ENCODE measurements around the gene DZIP3. TPM values are rescaled to one million over a fixed set of nuclear protein-coding genes. Genes with fewer than 3 reads are reported as not detected.

Gene DZIP3
- total RNA-seq, 2 donors from 2014 or later: 7.7 to 10.1 TPM

GRCh38 chr3:108569336-108569735 is 20.2 kb upstream of the DZIP3 start:
- ATAC-seq (no peak), DNase-seq (ENCODE audit: low spot score) (no peak)
- Mint-ChIP-seq H3K4me3 (no peak overlapping the region), H3K36me3 (peaks cover 19% of the 10 kb centered on the region), H3K9me3 (no peaks in the 10 kb centered on the region), H3K27ac (no peak overlapping the region), H3K4me1 (ENCODE audit: low read depth in 2 of 2) (no peaks in the 10 kb centered on the region), H3K27me3 (no peaks in the 10 kb centered on the region)

DNA sequence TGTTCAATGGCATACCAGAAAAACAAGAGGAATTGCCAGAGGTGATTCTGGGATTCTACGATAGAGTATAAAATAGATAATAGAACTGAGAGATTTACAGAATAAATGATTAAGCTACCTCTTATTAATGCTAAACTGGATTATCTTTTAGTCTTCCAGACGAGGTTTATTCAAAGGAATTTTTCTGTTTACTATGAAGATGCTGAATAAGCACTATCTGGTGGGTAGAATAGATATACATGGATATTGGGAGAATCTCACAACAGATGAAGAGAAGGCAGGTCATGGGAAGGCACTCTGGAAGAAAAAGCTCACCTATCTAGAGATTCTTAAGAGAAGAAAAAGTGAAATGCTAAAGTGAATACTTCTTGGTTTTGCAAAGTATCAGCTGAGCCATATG is 11.5 kb upstream of the DZIP3 start:
- Mint-ChIP-seq H3K4me3 (no peak overlapping the region), H3K9me3 (no peaks in the 10 kb centered on the region), H3K36me3 (peaks cover 18% of the 10 kb centered on the region), H3K27ac (no peak overlapping the region), H3K27me3 (no peaks in the 10 kb centered on the region), H3K4me1 (ENCODE audit: low read depth in 2 of 2) (peaks cover 0 to 7% of the 10 kb centered on the region in 2 donors)
- ATAC-seq (no peak), DNase-seq (ENCODE audit: low spot score) (no peak)

DNA sequence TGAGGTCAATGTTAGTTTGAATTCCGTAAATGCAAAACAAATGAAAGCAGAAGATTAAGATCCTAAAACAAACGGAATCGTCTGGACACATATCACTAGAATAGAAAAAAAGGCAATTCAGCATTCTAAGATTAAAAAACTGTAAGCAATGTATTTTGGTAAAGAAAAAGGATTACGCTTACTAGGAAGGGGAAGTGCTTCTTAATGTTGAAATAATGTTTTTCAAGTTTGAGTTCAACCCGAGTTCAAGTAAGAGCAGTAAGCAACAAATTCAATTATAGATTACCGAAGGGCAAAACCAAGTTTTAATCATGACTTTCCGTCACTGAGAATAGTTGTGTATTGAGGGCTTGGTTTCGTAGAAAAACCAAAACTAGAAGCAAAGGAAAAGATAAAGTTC is 921 bp upstream of the DZIP3 start:
- DNase-seq (ENCODE audit: low spot score): no peak
- no peaks in the 10 kb centered on the region for H3K27me3 Mint-ChIP-seq
- no peak for ATAC-seq
- peak overlapping the region; percentile 97 to 100 for H3K27ac Mint-ChIP-seq
- H3K36me3 Mint-ChIP-seq: no peaks in the 10 kb centered on the region
- H3K9me3 Mint-ChIP-seq: no peaks in the 10 kb centered on the region
- peak overlapping the region; percentile 98 for H3K4me3 Mint-ChIP-seq
- peaks cover 18 to 42% of the 10 kb centered on the region in 2 donors for H3K4me1 Mint-ChIP-seq (ENCODE audit: low read depth in 2 of 2)

DNA sequence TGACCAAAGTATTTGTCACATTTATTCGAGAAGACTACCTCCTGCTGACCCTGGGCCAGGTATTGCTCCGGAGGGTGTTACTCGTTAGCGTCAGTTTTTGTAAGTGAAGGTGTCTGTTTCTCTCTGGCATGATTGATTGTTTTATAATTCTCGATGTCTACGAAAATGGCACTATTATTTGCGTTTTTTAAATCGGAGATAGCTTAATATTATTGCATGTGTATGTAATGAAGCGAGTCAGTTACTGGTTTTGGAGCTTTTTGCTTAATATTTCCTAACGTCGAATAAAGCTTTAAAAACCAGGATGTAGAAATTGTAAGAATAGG is 439 bp downstream of the DZIP3 start:
- H3K27ac Mint-ChIP-seq: peak overlapping the region; percentile 97 to 100
- no peaks in the 10 kb centered on the region for H3K27me3 Mint-ChIP-seq
- H3K9me3 Mint-ChIP-seq: no peaks in the 10 kb centered on the region
- H3K36me3 Mint-ChIP-seq: no peaks in the 10 kb centered on the region
- DNase-seq (ENCODE audit: low spot score) (no peak), ATAC-seq (no peak)
- H3K4me3 Mint-ChIP-seq: peak overlapping the region; percentile 98
- H3K4me1 Mint-ChIP-seq (ENCODE audit: low read depth in 2 of 2): peaks cover 18 to 42% of the 10 kb centered on the region in 2 donors

- H3K4me3 Mint-ChIP-seq: peak overlapping the region; percentile 98
- no peaks in the 10 kb centered on the region for H3K27me3 Mint-ChIP-seq
- H3K36me3 Mint-ChIP-seq: no peaks in the 10 kb centered on the region
- no peaks in the 10 kb centered on the region for H3K9me3 Mint-ChIP-seq
- peaks cover 18 to 37% of the 10 kb centered on the region in 2 donors for H3K4me1 Mint-ChIP-seq (ENCODE audit: low read depth in 2 of 2)
- peak overlapping the region; percentile 97 to 100 for H3K27ac Mint-ChIP-seq
- no peak for DNase-seq (ENCODE audit: low spot score)
- ATAC-seq: no peak
These were observed 938 bp downstream of the DZIP3 start for GRCh38 chr3:108590460-108590859.

GRCh38 chr3:108595321-108595720 is 5.8 kb downstream of the DZIP3 start:
- Mint-ChIP-seq H3K4me3 (no peak overlapping the region), H3K27me3 (no peaks in the 10 kb centered on the region), H3K36me3 (no peaks in the 10 kb centered on the region), H3K27ac (no peak overlapping the region), H3K9me3 (no peaks in the 10 kb centered on the region), H3K4me1 (ENCODE audit: low read depth in 2 of 2) (peaks cover 4 to 7% of the 10 kb centered on the region in 2 donors)
- ATAC-seq (no peak), DNase-seq (ENCODE audit: low spot score) (no peak)

DNA sequence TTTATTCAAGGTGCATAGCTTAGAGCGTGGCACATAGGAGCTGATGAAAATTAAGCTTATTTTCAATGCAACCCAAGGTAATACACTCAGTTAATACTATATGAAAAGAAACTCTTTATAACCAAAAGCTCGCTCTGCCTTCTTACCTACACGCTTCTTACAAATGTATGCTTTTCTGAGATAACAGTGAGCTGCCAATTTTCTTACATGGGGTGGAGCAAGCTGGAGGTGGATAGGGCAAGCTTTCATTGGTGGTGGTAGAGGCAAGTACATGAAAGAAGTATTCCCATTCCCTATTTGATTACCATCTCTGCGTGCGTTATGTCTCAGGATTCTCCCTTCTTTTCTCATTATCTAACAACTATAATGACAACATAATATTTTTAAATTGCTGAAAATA is 8.9 kb downstream of the DZIP3 start:
- H3K4me1 Mint-ChIP-seq (ENCODE audit: low read depth in 2 of 2): peaks cover 12 to 13% of the 10 kb centered on the region in 2 donors

DNA sequence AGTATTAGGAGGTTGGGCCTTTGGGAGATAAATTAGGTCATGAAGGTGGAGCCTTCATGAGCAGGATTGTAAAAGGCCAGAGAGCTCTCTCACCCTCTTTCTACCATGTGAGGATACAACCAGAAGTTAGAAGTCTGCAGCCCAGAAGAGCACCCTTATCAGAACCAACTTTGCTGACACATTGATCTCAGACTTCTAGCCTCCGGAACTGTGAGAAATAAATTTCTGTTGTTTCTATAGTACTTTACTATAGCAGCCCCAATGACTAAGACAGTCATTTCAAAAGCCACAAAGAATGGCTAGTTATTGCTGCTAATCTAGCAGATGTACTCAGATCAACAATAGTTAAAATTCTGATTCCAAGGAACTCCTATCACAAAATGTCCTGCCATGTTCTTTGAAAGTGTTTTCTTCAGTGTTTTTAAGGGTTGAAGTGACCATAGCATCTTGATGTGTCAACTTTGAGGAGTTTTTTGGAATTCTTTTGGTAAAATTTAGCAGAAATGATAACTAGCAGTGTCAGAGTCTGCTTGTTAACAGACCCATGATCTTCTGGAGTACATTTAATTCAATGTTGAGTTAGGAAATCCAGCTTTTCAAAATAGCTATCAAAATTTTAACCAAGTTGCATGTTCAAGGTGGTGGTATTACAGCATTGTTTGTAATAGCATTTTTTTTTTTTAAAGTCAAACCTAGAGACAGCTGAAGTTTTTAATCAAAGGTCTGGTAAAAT is 10.3 kb downstream of the DZIP3 start:
- peaks cover 19 to 20% of the 10 kb centered on the region in 2 donors for H3K4me1 Mint-ChIP-seq (ENCODE audit: low read depth in 2 of 2)
- no peak overlapping the region for H3K4me3 Mint-ChIP-seq
- H3K27me3 Mint-ChIP-seq: no peaks in the 10 kb centered on the region
- DNase-seq (ENCODE audit: low spot score) (no peak), ATAC-seq (peak in 1 of 2 donors; percentile 82)
- H3K36me3 Mint-ChIP-seq: no peaks in the 10 kb centered on the region
- no peaks in the 10 kb centered on the region for H3K9me3 Mint-ChIP-seq
- no peak overlapping the region for H3K27ac Mint-ChIP-seq

More for the DNA sequence above, 8.9 kb downstream of the DZIP3 start:
- no peaks in the 10 kb centered on the region for H3K36me3 Mint-ChIP-seq
- H3K9me3 Mint-ChIP-seq: no peaks in the 10 kb centered on the region
- H3K4me3 Mint-ChIP-seq: no peak overlapping the region
- no peak for ATAC-seq
- H3K27ac Mint-ChIP-seq: no peak overlapping the region
- DNase-seq (ENCODE audit: low spot score): no peak
- no peaks in the 10 kb centered on the region for H3K27me3 Mint-ChIP-seq

DNA sequence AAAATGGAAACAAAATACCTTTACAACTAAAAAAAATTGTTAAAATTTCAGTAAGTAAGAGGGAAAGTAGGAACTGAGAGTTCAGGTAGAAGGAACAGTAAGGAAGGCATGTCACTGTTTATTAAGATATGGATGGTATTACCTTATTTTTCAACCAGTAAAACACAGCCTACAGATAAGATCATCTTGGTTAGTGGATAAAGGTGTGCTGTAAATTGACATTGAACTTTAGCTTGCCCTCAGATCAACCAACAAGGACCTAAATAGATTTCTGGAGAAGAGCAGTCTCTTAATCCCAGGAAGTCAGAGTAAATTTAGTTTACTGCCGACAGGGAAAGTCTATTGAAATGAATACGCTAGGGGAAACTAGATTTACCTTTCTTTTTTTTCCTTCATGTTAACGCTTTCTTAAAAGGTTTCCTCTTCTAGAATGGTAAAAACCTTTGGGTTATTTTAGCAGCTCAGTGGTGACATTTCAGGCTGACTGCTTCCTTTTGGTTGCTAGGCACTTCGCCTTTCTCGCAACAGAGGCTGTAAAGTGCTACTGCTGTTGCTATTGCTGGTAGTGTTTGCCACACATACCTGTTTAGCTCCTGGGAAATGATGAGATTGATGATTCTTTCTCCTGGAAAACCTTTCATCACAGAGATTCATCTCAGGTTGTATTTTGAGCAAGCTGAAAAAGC is 12.9 kb downstream of the DZIP3 start:
- H3K27me3 Mint-ChIP-seq: no peaks in the 10 kb centered on the region
- H3K4me3 Mint-ChIP-seq: peak overlapping the region; percentile 26
- DNase-seq (ENCODE audit: low spot score) (no peak), ATAC-seq (peak in 1 of 2 donors; percentile 61)
- H3K27ac Mint-ChIP-seq: peak overlapping the region; percentile 18 to 93
- H3K4me1 Mint-ChIP-seq (ENCODE audit: low read depth in 2 of 2): peaks cover 17 to 20% of the 10 kb centered on the region in 2 donors
- no peaks in the 10 kb centered on the region for H3K36me3 Mint-ChIP-seq
- H3K9me3 Mint-ChIP-seq: no peaks in the 10 kb centered on the region

DNA sequence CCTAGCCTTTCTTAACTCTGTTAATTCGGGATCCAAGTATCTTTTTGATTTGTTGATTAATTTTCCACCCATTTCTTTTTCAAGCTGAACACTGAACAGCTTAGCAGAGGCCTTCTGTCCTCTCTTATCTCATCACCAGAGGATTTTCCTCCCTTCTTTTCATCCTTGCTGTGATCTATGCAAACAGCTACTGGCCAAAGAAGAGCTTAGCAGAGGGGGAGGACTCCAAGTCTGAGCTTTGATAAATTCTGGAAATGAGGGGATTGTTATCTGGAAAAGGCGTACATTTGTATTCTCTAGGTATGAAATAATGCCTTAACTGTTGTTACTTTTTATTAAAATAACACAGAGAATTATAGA is 13.4 kb downstream of the DZIP3 start:
- peaks cover 17 to 20% of the 10 kb centered on the region in 2 donors for H3K4me1 Mint-ChIP-seq (ENCODE audit: low read depth in 2 of 2)
- ATAC-seq (no peak), DNase-seq (ENCODE audit: low spot score) (no peak)
- no peaks in the 10 kb centered on the region for H3K27me3 Mint-ChIP-seq
- peak overlapping the region; percentile 18 to 93 for H3K27ac Mint-ChIP-seq
- no peaks in the 10 kb centered on the region for H3K36me3 Mint-ChIP-seq
- no peaks in the 10 kb centered on the region for H3K9me3 Mint-ChIP-seq
- H3K4me3 Mint-ChIP-seq: peak overlapping the region; percentile 26

GRCh38 chr3:108603691-108604090 is 14.2 kb downstream of the DZIP3 start:
- peaks cover 17 to 20% of the 10 kb centered on the region in 2 donors for H3K4me1 Mint-ChIP-seq (ENCODE audit: low read depth in 2 of 2)
- no peak for ATAC-seq
- no peak for DNase-seq (ENCODE audit: low spot score)
- no peaks in the 10 kb centered on the region for H3K36me3 Mint-ChIP-seq
- H3K4me3 Mint-ChIP-seq: peak overlapping the region; percentile 26
- peak overlapping the region; percentile 18 to 93 for H3K27ac Mint-ChIP-seq
- H3K9me3 Mint-ChIP-seq: no peaks in the 10 kb centered on the region
- no peaks in the 10 kb centered on the region for H3K27me3 Mint-ChIP-seq

DNA sequence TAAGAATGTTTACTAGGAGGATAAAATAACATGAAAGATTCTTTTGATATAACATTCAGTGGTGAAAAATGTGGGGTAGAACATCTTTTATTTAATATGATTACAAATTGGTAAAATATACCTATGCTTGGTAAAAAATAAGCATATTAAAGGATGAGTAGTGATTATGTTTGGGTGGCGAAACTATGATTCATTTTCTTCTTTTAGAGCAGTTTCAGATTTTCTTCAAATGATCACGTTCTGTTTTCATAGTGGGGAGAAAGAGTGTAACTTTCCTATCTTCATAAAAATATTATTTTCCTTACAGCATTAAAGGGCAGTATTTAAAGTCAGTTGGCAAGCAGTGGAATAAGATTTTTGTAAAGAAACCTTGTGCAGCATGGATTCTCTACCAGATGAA is 15.5 kb downstream of the DZIP3 start:
- Mint-ChIP-seq H3K27me3 (no peaks in the 10 kb centered on the region), H3K4me1 (ENCODE audit: low read depth in 2 of 2) (peaks cover 17 to 20% of the 10 kb centered on the region in 2 donors), H3K4me3 (no peak overlapping the region), H3K36me3 (no peaks in the 10 kb centered on the region), H3K27ac (no peak overlapping the region), H3K9me3 (no peaks in the 10 kb centered on the region)
- no peak for DNase-seq (ENCODE audit: low spot score)
- ATAC-seq: no peak

DNA sequence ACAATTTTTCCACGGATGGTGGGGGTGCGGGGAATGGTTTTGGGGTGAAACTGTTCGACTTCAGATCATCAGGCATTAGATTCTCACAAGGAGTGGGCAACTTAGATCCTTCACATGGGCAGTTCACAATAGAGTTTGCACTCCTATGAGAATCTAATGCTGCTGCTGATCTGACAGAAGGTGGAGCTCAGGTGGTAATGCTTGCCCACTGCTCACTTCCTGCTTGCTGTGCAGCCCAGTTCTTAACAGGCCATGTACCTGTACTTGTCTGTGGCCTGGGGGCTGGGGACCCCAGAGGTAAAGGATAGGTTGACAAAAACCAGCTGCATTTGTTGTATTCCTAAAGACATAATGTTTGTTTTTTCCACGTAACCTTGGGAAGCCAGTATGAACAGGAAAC is 16.0 kb downstream of the DZIP3 start:
- H3K9me3 Mint-ChIP-seq: no peaks in the 10 kb centered on the region
- DNase-seq (ENCODE audit: low spot score): no peak
- H3K36me3 Mint-ChIP-seq: no peaks in the 10 kb centered on the region
- no peaks in the 10 kb centered on the region for H3K27me3 Mint-ChIP-seq
- H3K27ac Mint-ChIP-seq: no peak overlapping the region
- no peak for ATAC-seq
- peaks cover 17 to 20% of the 10 kb centered on the region in 2 donors for H3K4me1 Mint-ChIP-seq (ENCODE audit: low read depth in 2 of 2)
- no peak overlapping the region for H3K4me3 Mint-ChIP-seq

- DNase-seq (ENCODE audit: low spot score) (no peak), ATAC-seq (no peak)
- Mint-ChIP-seq H3K36me3 (no peaks in the 10 kb centered on the region), H3K27me3 (no peaks in the 10 kb centered on the region), H3K9me3 (no peaks in the 10 kb centered on the region), H3K27ac (no peak overlapping the region), H3K4me3 (no peak overlapping the region), H3K4me1 (ENCODE audit: low read depth in 2 of 2) (peaks cover 3% of the 10 kb centered on the region in 2 donors)
These were observed 19.2 kb downstream of the DZIP3 start for GRCh38 chr3:108608750-108609149.
